ENCODE measurements around the gene ELK1.
"Not testable (repeated sequence)": the region's sequence is repeated elsewhere in the genome, so short reads cannot be mapped to it uniquely, and the experiment has no call there.

ELK1 gene

GRCh38 chrX:47611926-47612325, 38.4 kb downstream of the ELK1 start:
- DNase-seq (ENCODE audit: low read depth) = no peak

GRCh38 chrX:47611489-47611888, 38.9 kb downstream of the ELK1 start:
- no peak for DNase-seq (ENCODE audit: low read depth)

GRCh38 chrX:47610511-47610910, 39.9 kb downstream of the ELK1 start:
- no peak for DNase-seq (ENCODE audit: low read depth)

GRCh38 chrX:47608130-47608810, 42.1 kb downstream of the ELK1 start:
- DNase-seq (ENCODE audit: low read depth) = no peak

GRCh38 chrX:47607091-47607490, 43.3 kb downstream of the ELK1 start:
- peak; percentile 9 for DNase-seq (ENCODE audit: low read depth)

GRCh38 chrX:47605024-47605423, 45.3 kb downstream of the ELK1 start:
- DNase-seq (ENCODE audit: low read depth) = no peak

GRCh38 chrX:47603125-47603524, 47.2 kb downstream of the ELK1 start:
- not testable (repeated sequence) for DNase-seq (ENCODE audit: low read depth)

GRCh38 chrX:47597222-47597621, 53.1 kb downstream of the ELK1 start:
- DNase-seq (ENCODE audit: low read depth) = no peak

- DNase-seq (ENCODE audit: low read depth) = peak; percentile 47
Measured at GRCh38 chrX:47596256-47596655, 54.1 kb downstream of the ELK1 start.

- peak; percentile 81 for DNase-seq (ENCODE audit: low read depth)
Measured at GRCh38 chrX:47595716-47596251, 54.6 kb downstream of the ELK1 start.

- DNase-seq (ENCODE audit: low read depth) = no peak
Measured at GRCh38 chrX:47593522-47593921, 56.8 kb downstream of the ELK1 start.

- no peak for DNase-seq (ENCODE audit: low read depth)
Measured at GRCh38 chrX:47590984-47591383, 59.4 kb downstream of the ELK1 start.

GRCh38 chrX:47587906-47588735, 62.2 kb downstream of the ELK1 start:
- no peak for DNase-seq (ENCODE audit: low read depth)

- DNase-seq (ENCODE audit: low read depth) = no peak
Measured at GRCh38 chrX:47587091-47587891, 63.1 kb downstream of the ELK1 start.

GRCh38 chrX:47586043-47586787, 64.1 kb downstream of the ELK1 start:
- DNase-seq (ENCODE audit: low read depth) = no peak

Measured in EH (cell line).